HG02852 (cell line): ENCODE data around the gene ZFPM1.
"Not testable (repeated sequence)": the region's sequence is repeated elsewhere in the genome, so short reads cannot be mapped to it uniquely, and the experiment has no call there.

ENCODE experiments used
- ATAC-seq: cut with Tn5 transposase; IDR thresholded peaks from one replicate; pipeline ENCODE4 v1.9.1; 2021; ENCODE audit warnings: mild to moderate bottlenecking, moderate library complexity; ENCODE audit not compliant: unreplicated experiment

Gene ZFPM1

GRCh38 chr16:88464447-88465318 lies 11.6 kb downstream of the ZFPM1 start:
- no peak for ATAC-seq

DNA sequence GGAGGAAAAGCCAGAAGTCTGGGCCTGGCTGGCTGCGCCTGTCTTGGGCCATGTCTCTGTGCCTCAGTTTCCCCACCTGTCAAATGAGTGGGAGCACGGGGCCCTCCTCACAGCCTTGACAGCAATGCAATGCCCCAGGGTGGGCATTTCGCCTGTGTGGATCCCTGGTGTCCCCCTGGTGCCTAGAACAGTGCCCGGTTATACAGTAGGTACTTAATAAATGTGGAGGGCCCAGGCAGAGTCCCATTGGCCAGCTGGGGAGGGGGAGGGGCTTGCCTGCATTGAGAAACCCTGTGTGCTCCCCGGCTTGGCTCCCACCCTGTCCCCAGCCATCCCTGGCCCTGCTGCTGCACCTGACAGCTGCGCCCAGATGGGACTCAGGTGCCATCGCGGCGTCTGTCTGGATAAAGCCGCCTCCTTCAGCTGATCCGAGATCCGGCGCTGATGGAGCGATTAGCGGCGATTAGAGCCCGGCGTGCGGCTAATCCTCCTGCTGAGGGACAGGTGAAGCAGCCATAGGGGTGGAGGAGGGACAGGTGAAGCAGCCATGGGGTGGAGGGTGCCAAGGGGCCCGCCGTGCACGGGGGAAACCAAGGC lies 12.4 kb downstream of the ZFPM1 start:
- no peak for ATAC-seq

GRCh38 chr16:88466175-88466862 lies 13.2 kb downstream of the ZFPM1 start:
- no peak for ATAC-seq

DNA sequence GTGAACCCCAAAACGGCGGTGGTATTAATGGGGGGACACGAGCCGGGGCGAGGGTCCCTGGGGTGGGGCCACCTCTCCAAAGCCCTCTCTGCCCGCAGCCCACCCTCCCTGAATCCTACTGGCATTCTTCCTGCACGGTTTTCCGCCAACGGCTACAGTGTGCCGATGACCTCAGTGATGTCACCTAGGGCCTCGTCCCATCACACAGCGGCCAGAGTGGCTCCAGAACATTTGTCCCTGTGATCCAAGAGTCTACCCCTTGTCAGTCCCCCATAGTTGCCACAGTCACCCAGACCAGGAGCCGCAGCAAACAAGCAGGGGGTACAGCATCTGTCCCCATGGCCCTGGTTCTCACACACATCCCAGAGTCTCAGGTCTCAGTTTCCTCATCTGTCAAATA lies 13.9 kb downstream of the ZFPM1 start:
- ATAC-seq, result no peak

- ATAC-seq, result no peak
Measured at GRCh38 chr16:88467541-88467944, 14.5 kb downstream of the ZFPM1 start.

DNA sequence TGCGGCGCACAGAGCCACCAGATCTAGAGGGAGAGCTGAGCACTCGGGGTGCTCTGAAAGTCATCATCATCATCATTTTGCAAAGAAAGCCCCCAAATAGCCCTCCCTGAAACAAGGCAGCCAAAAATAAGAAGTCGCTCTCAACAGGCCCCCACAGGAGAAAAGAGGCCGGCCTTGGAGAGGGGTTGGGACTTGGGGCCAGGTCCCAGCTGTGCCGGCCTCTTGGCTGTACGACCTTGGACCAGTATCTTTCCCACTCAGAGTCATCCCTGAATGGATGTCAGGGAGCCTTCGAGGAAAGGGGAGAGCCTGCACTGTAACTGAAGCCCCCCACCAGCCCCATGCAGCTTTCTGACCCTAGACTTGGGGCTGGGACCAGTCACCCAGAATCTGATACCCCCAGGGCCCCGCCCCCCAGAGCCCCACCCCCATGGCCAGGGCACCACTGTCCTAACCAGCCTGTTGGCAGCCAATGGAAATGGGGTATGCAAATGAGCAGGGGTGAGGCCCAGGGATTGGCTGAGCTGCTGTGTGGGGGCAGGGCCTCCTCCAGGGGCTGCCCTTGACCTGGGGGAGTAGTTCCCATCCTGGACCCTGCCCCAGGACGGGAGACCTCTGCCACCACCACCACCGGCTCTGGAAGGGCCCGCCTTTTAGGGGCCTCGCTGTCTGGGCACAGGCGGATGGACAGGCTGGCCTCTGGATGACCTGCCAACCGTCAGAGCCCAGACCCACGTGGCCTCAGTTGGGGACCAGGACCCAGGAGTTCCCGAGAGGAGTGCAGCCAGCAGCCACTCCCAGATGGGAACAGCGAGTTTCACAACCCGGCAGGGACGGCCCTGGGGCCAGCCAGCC lies 15.4 kb downstream of the ZFPM1 start:
- no peak for ATAC-seq

DNA sequence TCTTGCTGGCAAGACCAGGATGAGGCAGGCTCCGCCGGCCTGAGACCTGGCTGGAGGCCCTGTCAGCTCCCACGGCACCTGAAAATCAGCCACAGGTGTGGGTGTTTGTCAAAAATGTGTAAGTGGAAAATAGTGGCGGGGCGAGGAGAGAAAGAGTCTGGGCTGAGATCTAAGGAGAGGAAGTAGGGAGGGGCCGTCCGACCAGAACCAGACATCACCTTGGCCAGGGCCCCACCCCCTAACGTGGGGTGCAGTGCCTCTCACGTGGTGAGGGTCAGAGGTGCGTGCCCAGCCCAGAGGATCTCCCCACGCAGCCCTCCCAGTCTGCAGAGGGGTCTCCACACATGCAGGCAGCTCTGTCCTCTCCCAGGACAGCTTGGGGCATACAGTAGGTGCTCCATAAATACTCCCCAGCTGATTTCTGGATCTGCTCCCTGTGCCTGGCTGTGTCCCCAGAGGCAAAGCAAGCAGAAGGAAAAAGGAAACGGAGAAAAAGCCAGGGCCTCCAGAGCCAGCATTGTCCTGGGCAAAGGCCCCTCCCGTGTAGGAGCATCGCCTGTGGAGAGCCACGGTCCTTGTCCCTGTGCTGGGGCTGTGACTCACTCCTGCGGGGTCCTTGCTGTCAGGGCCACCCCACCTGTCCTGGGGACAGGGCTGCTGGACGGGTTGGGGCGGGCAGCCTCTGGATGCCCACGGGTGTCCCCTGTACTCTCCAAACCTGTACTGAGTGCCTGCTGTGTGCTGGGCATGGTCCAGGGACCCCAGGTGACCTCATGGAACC lies 16.7 kb downstream of the ZFPM1 start:
- ATAC-seq, result no peak

DNA sequence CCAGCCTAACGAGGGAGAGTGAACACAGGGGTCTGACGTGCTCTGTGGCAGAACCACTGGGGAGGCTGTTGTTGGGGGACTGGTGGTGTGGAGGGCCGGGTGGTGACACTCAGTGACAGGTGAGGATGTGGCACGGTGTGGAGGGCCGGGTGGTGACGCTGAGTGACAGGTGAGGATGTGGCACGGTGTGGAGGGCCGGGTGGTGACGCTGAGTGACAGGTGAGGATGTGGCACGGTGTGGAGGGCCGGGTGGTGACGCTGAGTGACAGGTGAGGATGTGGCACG lies 17.3 kb downstream of the ZFPM1 start:
- not testable (repeated sequence) for ATAC-seq

- ATAC-seq, result not testable (repeated sequence)
Measured at GRCh38 chr16:88470696-88471095, 17.6 kb downstream of the ZFPM1 start.

GRCh38 chr16:88471115-88471514 lies 18.0 kb downstream of the ZFPM1 start:
- no peak for ATAC-seq

- no peak for ATAC-seq
Measured at GRCh38 chr16:88471575-88471974, 18.5 kb downstream of the ZFPM1 start.

DNA sequence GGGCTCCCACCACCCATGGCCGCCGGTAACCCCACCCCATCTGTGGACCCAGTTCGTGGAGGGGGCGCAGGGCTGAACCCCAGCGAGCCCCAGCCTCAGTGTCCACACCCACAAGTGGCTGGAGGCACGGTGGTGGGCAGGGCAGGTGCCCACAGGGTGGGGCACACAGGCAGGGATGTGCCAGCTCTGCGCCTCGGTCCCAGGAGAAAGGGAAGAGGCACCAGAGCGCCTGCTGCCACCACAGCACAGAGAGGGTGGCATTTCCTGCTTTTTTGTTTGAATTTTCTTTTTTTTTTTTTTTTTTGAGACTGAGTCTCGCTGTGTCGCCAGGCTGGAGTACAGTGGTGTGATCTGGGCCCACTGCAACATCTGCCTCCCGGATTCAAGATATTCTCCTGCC lies 19.0 kb downstream of the ZFPM1 start:
- ATAC-seq, result no peak

- ATAC-seq, result no peak
Measured at GRCh38 chr16:88472637-88473205, 19.6 kb downstream of the ZFPM1 start.

DNA sequence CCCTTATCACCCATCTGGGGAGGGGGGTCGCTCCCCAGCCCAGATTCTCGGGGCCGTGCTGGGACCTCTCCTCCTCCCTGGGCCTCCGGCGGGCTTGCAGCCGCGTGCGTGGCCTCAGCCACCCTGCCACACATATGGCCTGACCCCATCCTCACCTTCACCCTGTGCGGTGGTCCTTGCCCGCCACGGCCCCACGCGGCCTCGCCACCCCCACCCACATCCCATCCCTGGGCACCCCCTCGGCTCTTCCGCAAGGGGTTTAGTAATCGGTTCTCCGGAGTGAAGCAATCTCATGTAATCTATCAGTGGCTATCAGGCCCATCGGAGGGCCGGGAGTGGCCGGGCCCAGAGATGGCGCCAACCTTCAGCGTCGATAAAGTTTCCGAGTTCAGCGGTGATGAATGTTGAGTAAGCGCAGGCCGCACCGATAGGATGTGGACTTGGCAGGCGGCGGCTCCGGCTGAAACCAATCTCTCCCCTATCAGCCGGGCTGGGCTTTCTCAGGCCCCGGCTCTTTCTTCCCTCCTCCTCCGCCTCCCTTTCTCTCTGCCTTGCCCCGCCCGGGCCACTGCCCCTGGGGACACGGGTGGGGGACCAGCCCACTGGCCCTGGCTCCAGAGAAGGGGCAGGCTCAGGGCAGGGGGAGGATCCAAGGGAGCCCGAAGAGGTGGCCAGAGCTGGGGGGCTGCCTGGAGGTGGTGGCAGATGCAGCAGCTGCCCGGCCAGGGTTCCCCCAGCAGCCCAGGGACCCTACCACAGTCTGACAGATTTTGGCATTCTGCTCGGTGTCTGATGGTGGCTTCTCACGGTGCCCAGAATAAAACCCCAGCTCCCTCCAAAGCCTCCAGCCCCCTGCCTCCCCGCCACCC lies 20.8 kb downstream of the ZFPM1 start:
- ATAC-seq, result no peak

DNA sequence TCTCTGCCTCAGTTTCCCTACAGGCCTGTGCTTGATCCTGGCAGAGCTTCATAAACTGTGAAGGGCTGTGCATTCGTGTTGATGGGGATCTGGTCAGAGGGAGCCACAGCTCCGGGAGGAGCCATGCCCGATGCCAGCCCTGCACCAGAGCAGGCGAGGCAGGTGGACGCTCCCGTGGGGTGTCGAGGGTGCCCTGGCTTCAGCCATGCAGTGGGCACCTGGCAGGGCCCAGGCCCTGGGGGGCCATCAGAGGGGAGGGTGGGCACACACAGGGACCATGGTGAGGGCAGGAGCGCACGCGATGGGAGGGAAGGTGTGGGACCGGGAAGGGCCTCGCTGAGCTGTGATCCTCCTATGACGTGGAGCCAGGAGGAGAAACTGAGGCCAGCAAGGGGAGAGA lies 22.0 kb downstream of the ZFPM1 start:
- ATAC-seq, result no peak

DNA sequence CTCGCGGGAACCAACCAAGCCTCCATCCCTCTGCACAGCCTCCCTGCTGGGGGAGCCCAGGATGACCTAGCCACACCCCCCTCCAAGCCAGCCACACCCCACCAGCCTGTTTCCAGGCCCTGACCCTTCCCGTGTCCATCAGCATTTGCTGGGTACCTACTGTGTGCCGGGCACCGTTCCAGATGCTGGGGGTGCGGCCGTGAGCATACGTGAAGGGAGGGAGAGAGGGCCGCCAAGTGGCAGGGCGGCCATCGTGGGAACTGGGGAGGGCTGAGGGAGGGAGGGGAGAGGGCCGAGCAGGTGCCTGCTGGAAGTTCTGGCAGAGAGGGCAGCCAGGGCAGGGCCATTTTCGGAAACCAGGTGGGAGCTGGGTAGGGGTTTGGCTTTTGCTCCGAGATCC lies 23.1 kb downstream of the ZFPM1 start:
- ATAC-seq, result no peak

DNA sequence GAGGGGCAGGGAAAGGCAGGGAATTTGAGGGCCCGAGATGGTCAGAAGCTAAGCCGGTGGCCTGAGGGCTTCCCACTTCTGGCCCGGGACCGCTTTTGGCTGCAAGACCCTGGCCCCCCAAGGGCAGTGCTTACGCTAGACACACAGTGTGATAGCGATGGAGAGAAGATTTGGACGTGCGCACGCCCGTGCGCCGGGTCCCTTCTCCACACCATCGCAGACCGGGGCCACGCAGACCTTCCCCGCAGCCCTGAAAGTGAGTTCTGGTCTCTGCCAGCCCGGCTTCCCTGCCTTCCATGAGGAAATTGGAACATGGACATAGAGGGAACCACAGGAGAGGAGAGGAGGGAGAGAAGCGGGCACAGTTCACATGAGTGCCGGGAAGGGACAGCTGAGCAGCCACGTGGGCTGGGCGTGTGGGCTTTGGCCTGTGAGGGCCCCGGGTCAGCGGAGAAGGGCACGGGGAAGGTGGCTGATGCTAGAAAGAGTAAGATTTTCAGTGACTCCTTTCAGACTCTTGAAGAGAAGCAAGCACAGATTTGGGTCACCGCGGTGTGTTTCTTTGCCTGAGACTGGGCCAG lies 23.8 kb downstream of the ZFPM1 start:
- no peak for ATAC-seq

- no peak for ATAC-seq
Measured at GRCh38 chr16:88477631-88478519, 24.8 kb downstream of the ZFPM1 start.
